ENCODE measurements around the gene MSTO1. TPM values are rescaled to one million over a fixed set of nuclear protein-coding genes. Genes with fewer than 3 reads are reported as not detected.
A peak's percentile ranks its signal among the peaks of the same experiment; 100 is the strongest.
"Not testable (repeated sequence)": the region's sequence is repeated elsewhere in the genome, so short reads cannot be mapped to it uniquely, and the experiment has no call there.

The MSTO1 gene
- total RNA-seq, 2 experiments from 2014 or later = 65.9 to 69.6 TPM

GRCh38 chr1:155596864-155597263 lies 13.2 kb upstream of the MSTO1 start:
- no peaks in the 10 kb centered on the region for H3K9me3 Mint-ChIP-seq
- H3K4me3 ChIP-seq (ENCODE audit: low read length) = no peak overlapping the region
- H3K27me3 ChIP-seq (ENCODE audit: control insufficient read depth in 1 of 2, insufficient read depth in 2 of 2, low read length in 2 of 2) = no peaks in the 10 kb centered on the region
- H3K4me3 Mint-ChIP-seq = no peak overlapping the region
- DNase-seq = no peak
- ChIA-PET CTCF (no interaction called here), POLR2A (no interaction called here)
- no peak for ATAC-seq (ENCODE audit: poor library complexity)
- H3K27ac ChIP-seq (ENCODE audit: low read depth in 1 of 2, low read length in 2 of 2) = no peak overlapping the region
- no peaks in the 10 kb centered on the region for H3K27me3 Mint-ChIP-seq
- intact Hi-C loops (cut with DNase I, micrococcal nuclease) = loop anchor here in 1 of 2 experiments (10.0 kb wide), 2 partner anchors 242 to 502 kb away; no protein-coding TSS in a partner anchor
- peak overlapping the region; percentile 27 for H3K27ac Mint-ChIP-seq
- no peaks in the 10 kb centered on the region for H3K36me3 Mint-ChIP-seq (ENCODE audit: low read depth)
- no peaks in the 10 kb centered on the region for H3K36me3 ChIP-seq (ENCODE audit: insufficient read depth, low read length)
- TF ChIP-seq, protein P1, sequence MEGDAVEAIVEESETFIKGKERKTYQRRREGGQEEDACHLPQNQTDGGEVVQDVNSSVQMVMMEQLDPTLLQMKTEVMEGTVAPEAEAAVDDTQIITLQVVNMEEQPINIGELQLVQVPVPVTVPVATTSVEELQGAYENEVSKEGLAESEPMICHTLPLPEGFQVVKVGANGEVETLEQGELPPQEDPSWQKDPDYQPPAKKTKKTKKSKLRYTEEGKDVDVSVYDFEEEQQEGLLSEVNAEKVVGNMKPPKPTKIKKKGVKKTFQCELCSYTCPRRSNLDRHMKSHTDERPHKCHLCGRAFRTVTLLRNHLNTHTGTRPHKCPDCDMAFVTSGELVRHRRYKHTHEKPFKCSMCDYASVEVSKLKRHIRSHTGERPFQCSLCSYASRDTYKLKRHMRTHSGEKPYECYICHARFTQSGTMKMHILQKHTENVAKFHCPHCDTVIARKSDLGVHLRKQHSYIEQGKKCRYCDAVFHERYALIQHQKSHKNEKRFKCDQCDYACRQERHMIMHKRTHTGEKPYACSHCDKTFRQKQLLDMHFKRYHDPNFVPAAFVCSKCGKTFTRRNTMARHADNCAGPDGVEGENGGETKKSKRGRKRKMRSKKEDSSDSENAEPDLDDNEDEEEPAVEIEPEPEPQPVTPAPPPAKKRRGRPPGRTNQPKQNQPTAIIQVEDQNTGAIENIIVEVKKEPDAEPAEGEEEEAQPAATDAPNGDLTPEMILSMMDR (IDR thresholded peaks at IDR 0.05) = no peak
- H3K4me1 Mint-ChIP-seq (ENCODE audit: low read depth) = peaks cover 14% of the 10 kb centered on the region
- H3K4me1 ChIP-seq (ENCODE audit: insufficient read depth, low read length) = peaks cover 8% of the 10 kb centered on the region
- no peaks in the 10 kb centered on the region for H3K9me3 ChIP-seq (ENCODE audit: control insufficient read depth in 1 of 2, insufficient read depth in 1 of 2, low read length in 2 of 2)

DNA sequence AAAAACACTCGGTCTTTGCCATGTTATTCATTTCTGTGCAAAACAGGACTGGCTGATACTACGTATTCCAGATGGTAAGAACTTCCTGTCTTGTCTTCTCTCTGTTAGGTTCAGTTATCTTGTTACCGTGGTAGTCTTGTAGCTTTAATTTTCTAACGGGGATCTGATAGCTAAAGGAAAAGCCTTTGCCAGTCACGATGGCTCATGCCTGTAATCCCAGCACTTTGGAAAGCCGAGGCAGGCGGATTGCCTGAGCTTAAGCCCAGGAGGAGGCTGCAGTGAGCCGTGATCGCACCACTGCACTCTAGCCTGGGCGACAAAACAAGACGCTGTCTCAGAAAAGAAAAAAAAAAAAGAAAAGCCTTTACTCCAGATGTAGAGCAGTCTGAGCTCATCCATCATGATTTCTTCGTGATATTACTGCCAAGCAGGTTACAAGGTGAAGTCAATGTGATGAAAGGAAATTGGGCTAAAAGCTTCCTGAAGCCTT lies 11.1 kb upstream of the MSTO1 start:
- DNase-seq = peak in 12 of 14 experiments; percentile 3 to 39 (median 12)
- peak; percentile 85 for ATAC-seq (ENCODE audit: poor library complexity)
- H3K27me3 ChIP-seq (ENCODE audit: control insufficient read depth in 1 of 2, insufficient read depth in 2 of 2, low read length in 2 of 2) = no peaks in the 10 kb centered on the region
- POLR2A ChIA-PET = interaction anchor here (0.7 kb wide), 1 partner anchor 11 kb away, joined by 4 read pairs; the partner anchor contains the start of gene MSTO1
- H3K4me1 ChIP-seq (ENCODE audit: insufficient read depth, low read length) = peaks cover 8% of the 10 kb centered on the region
- TF ChIP-seq, protein P1 (IDR thresholded peaks at IDR 0.05) = no peak
- peak overlapping the region; percentile 87 for H3K4me3 Mint-ChIP-seq
- peak overlapping the region; percentile 34 for H3K4me3 ChIP-seq (ENCODE audit: low read length)
- H3K9me3 Mint-ChIP-seq = no peaks in the 10 kb centered on the region
- peak overlapping the region; percentile 94 for H3K27ac Mint-ChIP-seq
- no peak overlapping the region for H3K27ac ChIP-seq (ENCODE audit: low read depth in 1 of 2, low read length in 2 of 2)
- CTCF ChIA-PET = no interaction called here
- peaks cover 11% of the 10 kb centered on the region for H3K4me1 Mint-ChIP-seq (ENCODE audit: low read depth)
- no peaks in the 10 kb centered on the region for H3K36me3 Mint-ChIP-seq (ENCODE audit: low read depth)
- intact Hi-C loops (cut with DNase I, micrococcal nuclease) = loop anchor here in 1 of 2 experiments (10.0 kb wide), 2 partner anchors 244 to 504 kb away; no protein-coding TSS in a partner anchor
- H3K9me3 ChIP-seq (ENCODE audit: control insufficient read depth in 1 of 2, insufficient read depth in 1 of 2, low read length in 2 of 2) = no peaks in the 10 kb centered on the region
- H3K27me3 Mint-ChIP-seq = no peaks in the 10 kb centered on the region
- H3K36me3 ChIP-seq (ENCODE audit: insufficient read depth, low read length) = no peaks in the 10 kb centered on the region

DNA sequence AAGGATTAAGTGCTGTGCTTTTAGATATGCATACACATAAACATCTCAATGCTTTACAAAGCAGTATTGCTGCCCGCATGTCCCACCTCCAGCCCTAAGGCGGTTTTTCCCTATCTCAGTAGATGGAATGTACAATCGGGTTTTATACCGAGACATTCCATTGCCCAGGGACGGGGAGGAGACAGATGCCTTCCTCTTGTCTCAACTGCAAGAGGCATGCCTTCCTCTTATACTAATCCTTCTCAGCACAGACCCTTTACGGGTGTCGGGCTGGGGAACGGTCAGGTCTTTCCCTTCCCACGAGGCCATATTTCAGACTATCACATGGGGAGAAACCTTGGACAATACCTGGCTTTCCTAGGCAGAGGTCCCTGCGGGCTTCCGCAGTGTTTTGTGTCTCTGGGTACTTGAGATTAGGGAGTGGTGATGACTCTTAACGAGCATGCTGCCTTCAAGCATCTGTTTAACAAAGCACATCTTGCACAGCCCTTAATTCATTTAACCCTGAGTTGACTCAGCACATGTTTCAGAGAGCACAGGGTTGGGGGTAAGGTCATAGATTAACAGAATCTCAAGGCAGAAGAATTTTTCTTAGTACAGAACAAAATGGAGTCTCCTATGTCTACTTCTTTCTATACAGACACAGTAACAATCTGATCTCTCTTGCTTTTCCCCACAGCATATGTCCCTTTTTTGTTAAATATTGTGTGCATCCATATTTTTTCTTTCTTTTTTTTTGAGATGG lies 10.0 kb upstream of the MSTO1 start:
- DNase-seq; H3K27me3 Mint-ChIP-seq; H3K9me3 Mint-ChIP-seq; H3K27ac Mint-ChIP-seq; H3K4me3 ChIP-seq (ENCODE audit: low read length); H3K36me3 Mint-ChIP-seq (ENCODE audit: low read depth); H3K27me3 ChIP-seq (ENCODE audit: control insufficient read depth in 1 of 2, insufficient read depth in 2 of 2, low read length in 2 of 2); CTCF ChIA-PET; ATAC-seq (ENCODE audit: poor library complexity); H3K9me3 ChIP-seq (ENCODE audit: control insufficient read depth in 1 of 2, insufficient read depth in 1 of 2, low read length in 2 of 2); H3K36me3 ChIP-seq (ENCODE audit: insufficient read depth, low read length); H3K4me1 ChIP-seq (ENCODE audit: insufficient read depth, low read length); POLR2A ChIA-PET; H3K27ac ChIP-seq (ENCODE audit: low read depth in 1 of 2, low read length in 2 of 2); H3K4me3 Mint-ChIP-seq: not testable (repeated sequence)
- intact Hi-C loops (cut with DNase I, micrococcal nuclease) = loop anchor here in 1 of 2 experiments (10.0 kb wide), 2 partner anchors 245 to 505 kb away; no protein-coding TSS in a partner anchor
- H3K4me1 Mint-ChIP-seq (ENCODE audit: low read depth) = peaks cover 11% of the 10 kb centered on the region
